HepG2 (cell line): ENCODE results near the gene ADGRL1. TPM values are rescaled to one million over a fixed set of nuclear protein-coding genes. Genes with fewer than 3 reads are reported as not detected.
A peak's percentile ranks its signal among the peaks of the same experiment; 100 is the strongest.
"Not testable (repeated sequence)": the region's sequence is repeated elsewhere in the genome, so short reads cannot be mapped to it uniquely, and the experiment has no call there.

Experiments
- ATAC-seq: fragments of 200-7000 bp; cut with Tn5 transposase; 3 replicates; pipeline ENCODE4 v1.9.1; 2020; ENCODE audit warnings: mild to moderate bottlenecking, moderate library complexity
- BruUV-seq: library from RNA; stranded (reverse); fragments of 400-500 nt; replicated peaks from 2 replicates; lab custom pipeline; 2021; lab: Mats Ljungman, UMichigan
- CTCF ChIA-PET: fragments of 300-600 bp; formaldehyde crosslinking; extraction: SDS; loops from one replicate; lab custom pipeline; 2021; ENCODE audit warnings: low total read pairs, inconsistent platforms, low intra/inter-chr PET ratio; lab: Yijun Ruan, JAX
- POLR2A ChIA-PET: fragments of 350-600 bp; sonication (Branson Sonifier 250); formaldehyde crosslinking; loops from one replicate; lab custom pipeline; 2020; ENCODE audit warnings: antibody characterized with exemption, inconsistent platforms; lab: Yijun Ruan, JAX
- DNase-seq: peaks from one replicate; pipeline ENCODE4 v3.0.0-alpha.2; 2015; ENCODE audit warnings: low spot score
- FAIRE-seq: peaks from 3 replicates; lab custom pipeline; 2011; peaks lifted over from hg19 to GRCh38; lab: Jason Lieb, UNC
- H2AFZ ChIP-seq: one replicate; pipeline ENCODE4 v1.6.1; 2011; ENCODE audit warnings: low read length, inconsistent platforms
- H3K27ac ChIP-seq: fragments of 300-600 bp; 3 replicates; pipeline ENCODE4 v1.8.0; 2011; ENCODE audit warnings: mixed run types, mild to moderate bottlenecking, mixed read lengths, low read length, inconsistent platforms; ENCODE audit not compliant: insufficient read depth; ENCODE audit errors: extremely low read length
- H3K27me3 ChIP-seq, 2 experiments: fragments of 200-600 bp in 1 of 2; 2 replicates in 1 of 2; 3 replicates in 1 of 2; pipeline versions ENCODE4 v1.6.0 to v1.8.0; 2011; ENCODE audit warnings: low read length in 2 of 2, mild to moderate bottlenecking in 2 of 2, moderate library complexity in 2 of 2, inconsistent platforms in 1 of 2; ENCODE audit not compliant: insufficient read depth in 2 of 2, control insufficient read depth in 1 of 2
- H3K36me3 ChIP-seq, 2 experiments: fragments of 200-600 bp in 1 of 2; replicated peaks in 1 of 2; 2 replicates in 1 of 2; 3 replicates in 1 of 2; pipeline versions ENCODE4 v1.5.1 to v1.8.0; 2011; ENCODE audit warnings: low read length in 2 of 2, inconsistent platforms in 1 of 2; ENCODE audit not compliant: insufficient read depth in 2 of 2, control insufficient read depth in 1 of 2
- H3K4me1 ChIP-seq: 2 replicates; pipeline ENCODE4 v1.5.1; 2012; ENCODE audit warnings: low read length, inconsistent platforms; ENCODE audit not compliant: insufficient read depth
- H3K4me2 ChIP-seq: 2 replicates; pipeline ENCODE4 v1.6.0; 2011; ENCODE audit warnings: low read depth, low read length, inconsistent platforms
- H3K4me3 ChIP-seq, 3 experiments: fragments of 200-600 bp in 1 of 3; sonication (generic), shearing (Covaris generic) in 1 of 3; replicated peaks in 1 of 3; 2 replicates each; pipeline ENCODE4 v1.5.1; 2011 to 2016; ENCODE audit warnings: low read length in 3 of 3, inconsistent platforms in 2 of 3, low read depth in 2 of 3, mild to moderate bottlenecking in 2 of 3, control low read depth in 1 of 3, mixed read lengths in 1 of 3; ENCODE audit not compliant: insufficient read depth in 1 of 3
- H3K79me2 ChIP-seq: one replicate; pipeline ENCODE4 v1.6.1; 2011; ENCODE audit warnings: low read length, inconsistent platforms; ENCODE audit not compliant: insufficient read depth
- H3K9ac ChIP-seq: 2 replicates; pipeline ENCODE4 v1.6.0; 2011; ENCODE audit warnings: mild to moderate bottlenecking, low read depth, low read length, inconsistent platforms; ENCODE audit not compliant: insufficient read depth
- H3K9me3 ChIP-seq: 2 replicates; pipeline ENCODE4 v1.5.1; 2012; ENCODE audit warnings: mild to moderate bottlenecking, low read length
- H4K20me1 ChIP-seq: 2 replicates; pipeline ENCODE4 v1.6.0; 2011; ENCODE audit warnings: inconsistent platforms, mild to moderate bottlenecking, low read length, moderate library complexity; ENCODE audit not compliant: insufficient read depth
- CSRNP2 ChIP-seq: sonication (generic); formaldehyde crosslinking; conservative IDR thresholded peaks from 2 replicates; pipeline ENCODE4 v1.8.0; 2022; ENCODE audit warnings: low read depth, missing genetic modification reagents
- EZH2 ChIP-seq: conservative IDR thresholded peaks from 2 replicates; pipeline ENCODE4 v1.6.1; 2012; ENCODE audit warnings: mild to moderate bottlenecking, low read depth, low read length, moderate library complexity
- JARID2 ChIP-seq: sonication (generic); formaldehyde crosslinking; IDR thresholded peaks from 2 replicates; pipeline ENCODE4 v1.8.1; 2023; ENCODE audit warnings: missing genetic modification reagents, inconsistent platforms; ENCODE audit not compliant: insufficient replicate concordance
- SALL1 ChIP-seq: sonication (generic); formaldehyde crosslinking; IDR thresholded peaks from 2 replicates; pipeline ENCODE4 v1.8.0; 2022; ENCODE audit warnings: mild to moderate bottlenecking, missing genetic modification reagents
- WGBS: methylation state at CpG from one replicate; pipeline ENCODE4 v1.1.6; 2017; ENCODE audit warnings: low lambda C conversion rate; 5-methylcytosine and 5-hydroxymethylcytosine counted together
- in situ Hi-C: cut with HindIII; loops from 2 replicates; pipeline ENCODE4 v1.10.0; 2017; ENCODE audit warnings: low pct_unique_long_range_greater_than_20kb; ENCODE audit not compliant: extremely low pct_ligation_motif_present
- intact Hi-C: fragments of 100-400 bp; cut with micrococcal nuclease; formaldehyde crosslinking; loops from one replicate; pipeline ENCODE4 v1.10.0; 2022; ENCODE audit not compliant: unreplicated experiment
- polyA plus RNA-seq, 8 experiments: library from polyadenylated mRNA; depleted of rRNA in 3 of 8; stranded (reverse) in 7 of 8; unstranded in 1 of 8; fragments of >200 nt; fragmentation: Illumina TruSeq in 4 of 8; extraction: Trizol in 4 of 8; gene quantifications; 2 replicates each; pipeline versions ENCODE4 v1.2.1 to v1.2.3, GENCODE V29; 2011 to 2016; ENCODE audit warnings: low read depth in 4 of 8, missing spikeins in 1 of 8, mixed read lengths in 1 of 8; ENCODE audit not compliant: insufficient read depth in 1 of 8
- total RNA-seq, 5 experiments: library from RNA; depleted of rRNA; stranded (reverse); fragments of >200 nt; fragmentation: Illumina TruSeq; extraction: Trizol; gene quantifications; 2 replicates each; pipeline ENCODE4 v1.2.3, GENCODE V29; 2016; ENCODE audit warnings: low read depth in 1 of 5

The ADGRL1 gene
- total and polyA plus RNA-seq, 2 of the 13 experiments (the other 11 are each of a cell fraction or from before 2014, with no cell fraction given), result 0.49 to 1.7 TPM

GRCh38 chr19:14217886-14218285 lies 11.9 kb upstream of the ADGRL1 start:
- POLR2A ChIA-PET, result interaction anchor here (1.4 kb wide), 1 partner anchor 81 kb away, joined by 3 read pairs; the partner anchor contains the start of gene ASF1B
- H4K20me1 ChIP-seq, H2AFZ ChIP-seq, H3K4me3 ChIP-seq, H3K9me3 ChIP-seq, H3K4me1 ChIP-seq, H3K9ac ChIP-seq, in situ Hi-C loops, CTCF ChIA-PET, BruUV-seq, intact Hi-C loops, H3K4me2 ChIP-seq, H3K36me3 ChIP-seq, H3K27me3 ChIP-seq, FAIRE-seq, H3K79me2 ChIP-seq, H3K27ac ChIP-seq, DNase-seq: not testable (repeated sequence)
- ATAC-seq, result peak; percentile 15; the same call in 2 of the 3 replicates
- 19% methylated on average over 3 of the region's 4 CpGs for WGBS

- TF ChIP-seq JARID2 (CRISPR knock-in tag), result no peak
- no peak for TF ChIP-seq CSRNP2 (CRISPR knock-in tag)
- no peak for TF ChIP-seq SALL1
- TF ChIP-seq EZH2, result no peak
- Histone ChIP-seq H3K36me3 (no peaks in the 10 kb centered on the region), H3K27me3 (no peaks in the 10 kb centered on the region), H3K4me1 (peaks cover under 1% of the 10 kb centered on the region; the same call in 1 of the 2 replicates), H3K9ac (no peak overlapping the region), H2AFZ (no peak overlapping the region), H3K9me3 (no peaks in the 10 kb centered on the region), H3K27ac (no peak overlapping the region), H4K20me1 (no peaks in the 10 kb centered on the region), H3K4me3 (no peak overlapping the region), H3K79me2 (no peaks in the 10 kb centered on the region), H3K4me2 (no peak overlapping the region)
- ChIA-PET CTCF (no interaction called here), POLR2A (no interaction called here)
- FAIRE-seq (no peak), DNase-seq (no peak), ATAC-seq (no peak)
- intact Hi-C loops (no loop called here), in situ Hi-C loops (no loop called here)
- no TSS peak for BruUV-seq
- WGBS, result 69% methylated on average over 2 of the region's 2 CpGs
Measured at GRCh38 chr19:14214580-14214979, 8.6 kb upstream of the ADGRL1 start.

GRCh38 chr19:14210182-14210581 lies 4.2 kb upstream of the ADGRL1 start:
- CTCF ChIA-PET, H3K79me2 ChIP-seq, H3K4me2 ChIP-seq, H4K20me1 ChIP-seq, H3K4me1 ChIP-seq, H3K9ac ChIP-seq, intact Hi-C loops, H3K9me3 ChIP-seq, H2AFZ ChIP-seq, H3K27ac ChIP-seq, POLR2A ChIA-PET, DNase-seq, ATAC-seq, H3K27me3 ChIP-seq, BruUV-seq, H3K36me3 ChIP-seq, in situ Hi-C loops, H3K4me3 ChIP-seq, FAIRE-seq: not testable (repeated sequence)
- 40% methylated on average over 9 of the region's 9 CpGs for WGBS
